K562 (cell line): ENCODE measurements around the gene ZNF366.

ENCODE experiments used
- CEBPB ChIP-seq: fragments of 450-650 bp; IDR thresholded peaks from 2 replicates; pipeline ENCODE4 v1.6.1; 2016; ENCODE audit warnings: missing genetic modification characterization, missing compliant biosample characterization
- EZH2 ChIP-seq: IDR thresholded peaks from 2 replicates; pipeline ENCODE4 v1.6.1; 2012; ENCODE audit warnings: low read depth, mild to moderate bottlenecking, inconsistent platforms, low read length, borderline replicate concordance
- FUS ChIP-seq: fragments of 200-400 bp; formaldehyde crosslinking; optimal IDR thresholded peaks from 2 replicates; pipeline ENCODE3; 2017; ENCODE audit warnings: low read depth, low read length
- HIVEP1 ChIP-seq: fragments of 250-450 bp; sonication (Bioruptor Pico); IDR thresholded peaks from 2 replicates; pipeline ENCODE4 v1.4.0; 2020; ENCODE audit warnings: mild to moderate bottlenecking
- HMBOX1 ChIP-seq: sonication (generic); IDR thresholded peaks from 2 replicates; pipeline ENCODE4 v1.6.1; 2016
- MEF2D ChIP-seq: conservative IDR thresholded peaks from 2 replicates; pipeline ENCODE4 v1.6.1; 2016; ENCODE audit warnings: low read depth, missing genetic modification characterization, missing compliant biosample characterization
- NCOA4 ChIP-seq: fragments of 450-650 bp; IDR thresholded peaks from 2 replicates; pipeline ENCODE4 v1.6.1; 2018; ENCODE audit warnings: mild to moderate bottlenecking; ENCODE audit not compliant: partially characterized antibody
- PATZ1 ChIP-seq: fragments of 250-450 bp; sonication (Bioruptor Pico); IDR thresholded peaks from 2 replicates; pipeline ENCODE4 v1.5.0; 2020; ENCODE audit warnings: mild to moderate bottlenecking, borderline replicate concordance
- POLR2A ChIP-seq: fragments of 450-650 bp; conservative IDR thresholded peaks from 2 replicates; pipeline ENCODE4 v1.6.1; 2016
- POLR2AphosphoS5 ChIP-seq: IDR thresholded peaks from 2 replicates; pipeline ENCODE4 v1.6.1; 2011; ENCODE audit warnings: mild to moderate bottlenecking, low read depth, low read length, moderate library complexity; ENCODE audit not compliant: control insufficient read depth, insufficient read depth
- REST ChIP-seq, 2 experiments: fragments of 450-650 bp; formaldehyde crosslinking in 1 of 2; IDR thresholded peaks; 2 replicates each; pipeline versions ENCODE4 v1.4.0 to v1.6.1; 2014 to 2020; ENCODE audit warnings: mild to moderate bottlenecking in 2 of 2, borderline replicate concordance in 1 of 2, low read depth in 1 of 2
- TBP ChIP-seq: optimal IDR thresholded peaks from 2 replicates; pipeline ENCODE3; 2011; ENCODE audit warnings: low read depth, low read length, improper control_type of control experiment
- TFAP4 ChIP-seq: sonication (generic); formaldehyde crosslinking; IDR thresholded peaks from 2 replicates; pipeline ENCODE4 v1.8.0; 2022; ENCODE audit warnings: missing genetic modification reagents, mild to moderate bottlenecking, moderate library complexity, borderline replicate concordance
- ZNF253 ChIP-seq: fragments of 250-450 bp; sonication (Bioruptor Pico); conservative IDR thresholded peaks from 2 replicates; pipeline ENCODE4 v1.6.1; 2021; ENCODE audit warnings: mild to moderate bottlenecking

- TF ChIP-seq POLR2A (no peak), REST (IDR thresholded peaks at IDR 0.05; ENCODE audit: borderline replicate concordance) (no peak), REST (CRISPR knock-in tag; IDR thresholded peaks at IDR 0.05; ENCODE audit: low read depth) (no peak), HMBOX1 (no peak), MEF2D (tag) (no peak), ZNF253 (no peak), CEBPB (tag) (no peak), POLR2AphosphoS5 (no peak), TFAP4 (CRISPR knock-in tag) (no peak), EZH2 (no peak), PATZ1 (CRISPR knock-in tag) (no peak), NCOA4 (no peak), HIVEP1 (CRISPR knock-in tag) (no peak), TBP (no peak), FUS (no peak)
Observed at GRCh38 chr5:72541501-72542225, 34.5 kb upstream of the ZNF366 start.
